ENCODE measurements around the gene FLAD1. TPM values are rescaled to one million over a fixed set of nuclear protein-coding genes. Genes with fewer than 3 reads are reported as not detected.

The FLAD1 gene
- total and polyA plus RNA-seq, 2 donors (not counting 1 experiment from before 2014, with no cell fraction given) = 11.8 to 24.9 TPM

- Histone ChIP-seq H3K9ac (ENCODE audit: insufficient read depth, low read length) (peak within 1 kb of the TSS; percentile 100), H3K4me3 (replicated peaks in 1 of 4; ENCODE audit: control extremely low read depth in 1 of 4, insufficient read depth in 1 of 4, low read depth in 3 of 4, low read length in 4 of 4) (peak within 1 kb of the TSS; percentile 76 to 95 (median 88)), H3K27ac (ENCODE audit: insufficient read depth, low read length) (peak within 1 kb of the TSS; percentile 100), H3K79me2 (ENCODE audit: control insufficient read depth, insufficient read depth, low read length) (peaks cover 2% of the 10 kb centered on the region), H2AFZ (ENCODE audit: low read length) (peak within 1 kb of the TSS; percentile 98), H4K20me1 (ENCODE audit: control insufficient read depth, extremely low read depth, insufficient read depth, low read length) (no peaks in the 10 kb centered on the region), H3K4me2 (ENCODE audit: extremely low read depth, insufficient read depth, low read length) (peak within 1 kb of the TSS; percentile 90), H3K4me1 (ENCODE audit: control insufficient read depth, extremely low read depth, insufficient read depth, low read length) (peaks cover 3% of the 10 kb centered on the region), H3K9me3 (ENCODE audit: control insufficient read depth, insufficient read depth, low read depth, low read length) (no peaks in the 10 kb centered on the region), H3K36me3 (ENCODE audit: control insufficient read depth, insufficient read depth, low read length) (no peaks in the 10 kb centered on the region), H3K27me3 (ENCODE audit: control insufficient read depth, insufficient read depth, low read length) (no peaks in the 10 kb centered on the region)
- peak; percentile 96 to 98 for DNase-seq (ENCODE audit: low read depth in 2 of 2)
- TF ChIP-seq CTCF (conservative IDR thresholded peaks at IDR 0.05 in 1 of 2, IDR thresholded peaks at IDR 0.05 in 1 of 2; ENCODE audit: low read depth in 1 of 2, low read length in 2 of 2) = peak; percentile 15 to 35
- no peak for TF ChIP-seq EZH2 (IDR thresholded peaks at IDR 0.05; ENCODE audit: low read length, missing control alignments)
These were observed 46.5 kb upstream of the FLAD1 start, which contains the start of gene PMVK for GRCh38 chr1:154936555-154937084. Gene PMVK, minus strand, starts transcription at chr1:154936719. Its CDS starts 34 bp downstream, at chr1:154936685.

- DNase-seq (ENCODE audit: low read depth in 2 of 2) = peak; percentile 96 to 98
- peak; percentile 21 to 35 for TF ChIP-seq CTCF (conservative IDR thresholded peaks at IDR 0.05 in 1 of 2, IDR thresholded peaks at IDR 0.05 in 1 of 2; ENCODE audit: low read depth in 1 of 2, low read length in 2 of 2)
- no peak for TF ChIP-seq EZH2 (IDR thresholded peaks at IDR 0.05; ENCODE audit: low read length, missing control alignments)
- Histone ChIP-seq H4K20me1 (ENCODE audit: control insufficient read depth, extremely low read depth, insufficient read depth, low read length) (no peaks in the 10 kb centered on the region), H3K36me3 (ENCODE audit: control insufficient read depth, insufficient read depth, low read length) (no peaks in the 10 kb centered on the region), H3K27ac (ENCODE audit: insufficient read depth, low read length) (peak overlapping the region; percentile 100), H3K9me3 (ENCODE audit: control insufficient read depth, insufficient read depth, low read depth, low read length) (no peaks in the 10 kb centered on the region), H3K4me3 (replicated peaks in 1 of 4; ENCODE audit: control extremely low read depth in 1 of 4, insufficient read depth in 1 of 4, low read depth in 3 of 4, low read length in 4 of 4) (peak overlapping the region; percentile 76 to 95 (median 88)), H3K4me1 (ENCODE audit: control insufficient read depth, extremely low read depth, insufficient read depth, low read length) (peaks cover 3% of the 10 kb centered on the region), H3K4me2 (ENCODE audit: extremely low read depth, insufficient read depth, low read length) (peak overlapping the region; percentile 90), H3K79me2 (ENCODE audit: control insufficient read depth, insufficient read depth, low read length) (peaks cover 2% of the 10 kb centered on the region), H3K27me3 (ENCODE audit: control insufficient read depth, insufficient read depth, low read length) (no peaks in the 10 kb centered on the region), H3K9ac (ENCODE audit: insufficient read depth, low read length) (peak overlapping the region; percentile 100), H2AFZ (ENCODE audit: low read length) (peak overlapping the region; percentile 98)
These were observed 45.8 kb upstream of the FLAD1 start for GRCh38 chr1:154937085-154937987.

- Histone ChIP-seq H3K4me3 (replicated peaks in 1 of 4; ENCODE audit: control extremely low read depth in 1 of 4, insufficient read depth in 1 of 4, low read depth in 3 of 4, low read length in 4 of 4) (peak overlapping the region in 3 of 4 experiments; percentile 76 to 91 (median 84)), H3K79me2 (ENCODE audit: control insufficient read depth, insufficient read depth, low read length) (peaks cover 2% of the 10 kb centered on the region), H3K4me2 (ENCODE audit: extremely low read depth, insufficient read depth, low read length) (peak overlapping the region; percentile 90), H3K27me3 (ENCODE audit: control insufficient read depth, insufficient read depth, low read length) (no peaks in the 10 kb centered on the region), H2AFZ (ENCODE audit: low read length) (no peak overlapping the region), H3K27ac (ENCODE audit: insufficient read depth, low read length) (peak overlapping the region; percentile 100), H3K9ac (ENCODE audit: insufficient read depth, low read length) (no peak overlapping the region), H3K4me1 (ENCODE audit: control insufficient read depth, extremely low read depth, insufficient read depth, low read length) (peaks cover 3% of the 10 kb centered on the region), H4K20me1 (ENCODE audit: control insufficient read depth, extremely low read depth, insufficient read depth, low read length) (no peaks in the 10 kb centered on the region), H3K36me3 (ENCODE audit: control insufficient read depth, insufficient read depth, low read length) (no peaks in the 10 kb centered on the region), H3K9me3 (ENCODE audit: control insufficient read depth, insufficient read depth, low read depth, low read length) (no peaks in the 10 kb centered on the region)
- TF ChIP-seq CTCF (conservative IDR thresholded peaks at IDR 0.05 in 1 of 2, IDR thresholded peaks at IDR 0.05 in 1 of 2; ENCODE audit: low read depth in 1 of 2, low read length in 2 of 2) (no peak), EZH2 (IDR thresholded peaks at IDR 0.05; ENCODE audit: low read length, missing control alignments) (no peak)
- no peak for DNase-seq (ENCODE audit: low read depth in 2 of 2)
These were observed 45.2 kb upstream of the FLAD1 start for GRCh38 chr1:154937988-154938386.

Measured in fibroblast of lung (primary cell).